Smooth muscle cell (in vitro differentiated cells): ENCODE results near the gene AXIN1. TPM values are rescaled to one million over a fixed set of nuclear protein-coding genes. Genes with fewer than 3 reads are reported as not detected.
A peak's percentile ranks its signal among the peaks of the same experiment; 100 is the strongest.

ENCODE experiments used
- DNase-seq: peaks from one replicate; lab custom pipeline; 2025; ENCODE audit not compliant: unreplicated experiment; lab: John Stamatoyannopoulos, UW
- H2AFZ ChIP-seq: fragments of 200-600 bp; sonication (generic); 2 replicates; pipeline ENCODE4 v1.6.0; 2016; ENCODE audit warnings: antibody characterized with exemption, low read depth, mild to moderate bottlenecking
- H3F3A ChIP-seq: fragments of 200-600 bp; sonication (generic); 2 replicates; pipeline ENCODE4 v1.6.0; 2017; ENCODE audit warnings: antibody characterized with exemption, low read depth
- H3K27ac ChIP-seq: fragments of 200-600 bp; sonication (generic); 2 replicates; pipeline ENCODE4 v1.5.1; 2016; ENCODE audit warnings: low read depth, mild to moderate bottlenecking
- H3K27me3 ChIP-seq: fragments of 200-600 bp; sonication (generic); 2 replicates; pipeline ENCODE4 v1.6.1; 2016; ENCODE audit warnings: low read depth, mild to moderate bottlenecking
- H3K36me3 ChIP-seq: fragments of 200-600 bp; sonication (generic); 2 replicates; pipeline ENCODE4 v1.5.1; 2016; ENCODE audit warnings: low read depth
- H3K4me1 ChIP-seq: fragments of 200-600 bp; sonication (generic); 2 replicates; pipeline ENCODE4 v1.5.1; 2016; ENCODE audit warnings: low read depth
- H3K4me2 ChIP-seq: fragments of 200-600 bp; sonication (generic); 2 replicates; pipeline ENCODE4 v1.6.0; 2016; ENCODE audit warnings: mild to moderate bottlenecking
- H3K4me3 ChIP-seq: fragments of 200-600 bp; sonication (generic); 2 replicates; pipeline ENCODE4 v1.5.1; 2016; ENCODE audit warnings: mild to moderate bottlenecking
- H3K79me2 ChIP-seq: fragments of 200-600 bp; sonication (generic); 2 replicates; pipeline ENCODE4 v1.6.0; 2016; ENCODE audit warnings: low read depth, mild to moderate bottlenecking
- H3K9ac ChIP-seq: fragments of 200-600 bp; sonication (generic); 2 replicates; pipeline ENCODE4 v1.6.0; 2016; ENCODE audit warnings: low read depth
- H3K9me3 ChIP-seq: fragments of 200-600 bp; sonication (generic); replicated peaks from 2 replicates; pipeline ENCODE4 v1.5.1; 2016; ENCODE audit warnings: low read depth
- H4K20me1 ChIP-seq: fragments of 200-600 bp; sonication (generic); 2 replicates; pipeline ENCODE4 v1.6.0; 2016; ENCODE audit warnings: low read depth
- CTCF ChIP-seq: fragments of 200-600 bp; sonication (generic); IDR thresholded peaks from 2 replicates; pipeline ENCODE4 v1.5.1; 2017; ENCODE audit warnings: borderline replicate concordance, mild to moderate bottlenecking, antibody characterized with exemption; ENCODE audit not compliant: insufficient read depth, poor library complexity, severe bottlenecking
- WGBS: methylation state at CpG from one replicate; pipeline ENCODE4 v1.1.7; 2016; ENCODE audit warnings: low lambda C conversion rate; 5-methylcytosine and 5-hydroxymethylcytosine counted together
- polyA plus RNA-seq: library from polyadenylated mRNA; unstranded; fragments of >200 nt; fragmentation: Nextera tagmentation; extraction: Ambion mirVana; gene quantifications from 2 replicates; pipeline ENCODE4 v1.2.1, GENCODE V29; 2016
- total RNA-seq: library from RNA; depleted of rRNA; stranded (reverse); fragments of >200 nt; gene quantifications from 2 replicates; pipeline ENCODE4 v1.2.3, GENCODE V29; 2014

The AXIN1 gene
- total and polyA plus RNA-seq, 2 experiments from 2014 or later = 13.0 to 15.0 TPM

GRCh38 chr16:321532-321931 is 31.0 kb downstream of the AXIN1 start:
- H3K9me3 ChIP-seq = no peaks in the 10 kb centered on the region
- peaks cover 62% of the 10 kb centered on the region for H3K79me2 ChIP-seq
- no peaks in the 10 kb centered on the region for H3K4me1 ChIP-seq
- no peak overlapping the region for H3K27ac ChIP-seq
- no peak for TF ChIP-seq CTCF
- no peak overlapping the region for H3K9ac ChIP-seq
- H3K4me3 ChIP-seq = no peak overlapping the region
- 73% methylated on average over 9 of the region's 9 CpGs for WGBS
- H3K4me2 ChIP-seq = no peak overlapping the region
- H3F3A ChIP-seq = no peaks in the 10 kb centered on the region
- H4K20me1 ChIP-seq = peaks cover 97% of the 10 kb centered on the region
- DNase-seq = no peak
- no peak overlapping the region for H2AFZ ChIP-seq
- H3K27me3 ChIP-seq = no peaks in the 10 kb centered on the region
- H3K36me3 ChIP-seq = no peaks in the 10 kb centered on the region

DNA sequence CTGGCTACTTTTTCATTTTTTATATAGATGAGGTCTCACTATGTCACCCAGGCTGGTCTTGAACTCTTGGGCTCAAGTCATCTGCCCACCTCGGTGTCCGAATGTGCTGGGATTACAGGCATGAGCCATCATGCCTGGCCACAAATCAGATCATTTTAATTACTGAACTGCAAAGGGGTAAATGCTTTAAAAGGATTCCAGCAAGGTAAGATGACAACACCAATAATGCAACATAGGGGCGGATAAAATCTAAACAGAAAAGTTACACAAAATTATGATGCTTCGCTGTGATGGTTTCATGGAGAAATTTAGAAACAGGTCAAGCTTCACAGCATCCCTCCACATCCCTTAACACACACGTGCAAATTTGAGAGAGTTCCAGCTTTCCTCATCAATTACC is 32.3 kb downstream of the AXIN1 start:
- Histone ChIP-seq H3K4me2 (no peak overlapping the region), H3K9me3 (no peaks in the 10 kb centered on the region), H3K4me3 (no peak overlapping the region), H3K27me3 (no peaks in the 10 kb centered on the region), H3K9ac (no peak overlapping the region), H3K4me1 (no peaks in the 10 kb centered on the region), H4K20me1 (peaks cover 97% of the 10 kb centered on the region), H3K27ac (no peak overlapping the region), H3K36me3 (no peaks in the 10 kb centered on the region), H3F3A (no peaks in the 10 kb centered on the region), H3K79me2 (peaks cover 63% of the 10 kb centered on the region), H2AFZ (no peak overlapping the region)
- no peak for TF ChIP-seq CTCF
- no peak for DNase-seq
- WGBS = 96% methylated on average over 5 of the region's 5 CpGs

- H3K4me1 ChIP-seq = no peaks in the 10 kb centered on the region
- H3F3A ChIP-seq = no peaks in the 10 kb centered on the region
- H3K9ac ChIP-seq = no peak overlapping the region
- no peak overlapping the region for H3K4me2 ChIP-seq
- 92% methylated on average over 22 of the region's 22 CpGs for WGBS
- no peak for DNase-seq
- H3K9me3 ChIP-seq = no peaks in the 10 kb centered on the region
- H3K79me2 ChIP-seq = peaks cover 58% of the 10 kb centered on the region
- H3K27ac ChIP-seq = no peak overlapping the region
- H2AFZ ChIP-seq = no peak overlapping the region
- no peak overlapping the region for H3K4me3 ChIP-seq
- TF ChIP-seq CTCF = peak; percentile 5
- no peaks in the 10 kb centered on the region for H3K36me3 ChIP-seq
- no peaks in the 10 kb centered on the region for H3K27me3 ChIP-seq
- H4K20me1 ChIP-seq = peaks cover 94% of the 10 kb centered on the region
These were observed 33.9 kb downstream of the AXIN1 start for GRCh38 chr16:318628-319027.

DNA sequence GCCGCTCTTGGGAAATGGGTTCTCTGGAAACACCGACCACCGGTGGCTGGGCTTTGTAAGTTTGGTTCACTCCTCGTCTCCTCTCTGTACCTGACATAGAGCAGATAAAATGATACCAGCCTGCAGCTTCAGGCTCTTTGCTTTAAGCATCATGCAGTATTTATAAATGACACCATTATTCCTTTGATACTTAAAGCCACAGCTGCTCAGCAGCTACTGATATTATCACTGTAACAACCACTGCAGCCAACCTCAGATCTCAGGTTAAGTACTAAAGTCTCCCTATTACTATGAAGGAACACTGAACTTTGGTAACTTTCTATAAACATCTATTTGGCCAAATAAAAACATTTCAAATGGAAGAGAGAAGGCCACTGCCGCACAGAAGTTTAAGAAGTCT is 34.9 kb downstream of the AXIN1 start:
- Histone ChIP-seq H3K4me2 (no peak overlapping the region), H3F3A (no peaks in the 10 kb centered on the region), H3K9me3 (no peaks in the 10 kb centered on the region), H2AFZ (no peak overlapping the region), H3K4me1 (no peaks in the 10 kb centered on the region), H3K9ac (no peak overlapping the region), H3K27ac (no peak overlapping the region), H3K4me3 (no peak overlapping the region), H3K27me3 (no peaks in the 10 kb centered on the region), H3K79me2 (peaks cover 52% of the 10 kb centered on the region), H3K36me3 (no peaks in the 10 kb centered on the region), H4K20me1 (peaks cover 86% of the 10 kb centered on the region)
- 99% methylated on average over 5 of the region's 5 CpGs for WGBS
- DNase-seq = no peak
- TF ChIP-seq CTCF = no peak
